RWPE2 (cell line): ENCODE data around the gene MEIOB.
A peak's percentile ranks its signal among the peaks of the same experiment; 100 is the strongest.

Experiments used
- ATAC-seq: fragments of 200-7000 bp; cut with Tn5 transposase; 3 replicates; pipeline ENCODE4 v1.9.1; 2021; ENCODE audit warnings: low read depth
- DNase-seq: peaks from one replicate; pipeline ENCODE4 v3.0.0-alpha.2; 2020; ENCODE audit warnings: low spot score
- H3K27ac ChIP-seq: fragments of 450-650 bp; 2 replicates; pipeline ENCODE4 v1.5.1; 2017; ENCODE audit warnings: mild to moderate bottlenecking; ENCODE audit not compliant: poor library complexity, severe bottlenecking
- H3K27me3 ChIP-seq: fragments of 250-450 bp; sonication (Bioruptor Pico); 2 replicates; pipeline ENCODE4 v1.5.1; 2021; ENCODE audit warnings: mild to moderate bottlenecking, moderate library complexity; ENCODE audit not compliant: insufficient read depth, poor library complexity, severe bottlenecking
- H3K36me3 ChIP-seq: fragments of 250-450 bp; sonication (Bioruptor Pico); 2 replicates; pipeline ENCODE4 v1.5.1; 2020; ENCODE audit warnings: low read depth, mild to moderate bottlenecking, moderate library complexity
- H3K4me1 ChIP-seq: fragments of 250-450 bp; sonication (Bioruptor Pico); 2 replicates; pipeline ENCODE4 v1.5.1; 2021; ENCODE audit warnings: mild to moderate bottlenecking, moderate library complexity; ENCODE audit not compliant: insufficient read depth, poor library complexity, severe bottlenecking
- H3K4me3 ChIP-seq: fragments of 250-450 bp; sonication (Bioruptor Pico); 2 replicates; pipeline ENCODE4 v1.5.1; 2021; ENCODE audit warnings: mild to moderate bottlenecking, moderate library complexity; ENCODE audit not compliant: severe bottlenecking
- H3K9me3 ChIP-seq: fragments of 250-450 bp; sonication (Bioruptor Pico); 2 replicates; pipeline ENCODE4 v1.5.1; 2021; ENCODE audit warnings: mild to moderate bottlenecking, moderate library complexity; ENCODE audit not compliant: severe bottlenecking
- CTCF ChIP-seq: fragments of 450-650 bp; IDR thresholded peaks from one replicate; pipeline ENCODE4 v1.5.1; 2017; ENCODE audit warnings: mild to moderate bottlenecking, moderate library complexity; ENCODE audit not compliant: poor library complexity, severe bottlenecking

MEIOB gene

GRCh38 chr16:1918351-1919326, 46.7 kb upstream of the MEIOB start, which contains the start of gene HS3ST6:
Gene HS3ST6 (minus strand): TSS chr16:1918415. CDS start chr16:1918323, 92 bp downstream.
- H3K27me3 ChIP-seq = peaks cover 37% of the 10 kb centered on the region
- H3K4me3 ChIP-seq = no peak within 1 kb of the TSS
- H3K9me3 ChIP-seq = no peaks in the 10 kb centered on the region

GRCh38 chr16:1917665-1918350, 45.8 kb upstream of the MEIOB start:
- Histone ChIP-seq H3K27ac (no peak overlapping the region), H3K4me1 (peaks cover 8% of the 10 kb centered on the region), H3K36me3 (no peaks in the 10 kb centered on the region), H3K9me3 (no peaks in the 10 kb centered on the region), H3K27me3 (peaks cover 37% of the 10 kb centered on the region), H3K4me3 (no peak overlapping the region)
- TF ChIP-seq CTCF = no peak
- DNase-seq (no peak), ATAC-seq (no peak)

More at GRCh38 chr16:1918351-1919326, 46.7 kb upstream of the MEIOB start, which contains the start of gene HS3ST6:
- H3K27ac ChIP-seq = no peak within 1 kb of the TSS
- no peak for TF ChIP-seq CTCF
- no peaks in the 10 kb centered on the region for H3K36me3 ChIP-seq
- 0 out of 3 replicates have a peak, but pooled peaks have one; percentile 6 for ATAC-seq
- peaks cover 7% of the 10 kb centered on the region for H3K4me1 ChIP-seq
- no peak for DNase-seq

GRCh38 chr16:1917056-1917664, 45.2 kb upstream of the MEIOB start:
- no peak overlapping the region for H3K4me3 ChIP-seq
- no peaks in the 10 kb centered on the region for H3K9me3 ChIP-seq
- DNase-seq (no peak), ATAC-seq (no peak)
- H3K36me3 ChIP-seq = no peaks in the 10 kb centered on the region
- H3K27ac ChIP-seq = no peak overlapping the region
- H3K27me3 ChIP-seq = peaks cover 37% of the 10 kb centered on the region
- peaks cover 8% of the 10 kb centered on the region for H3K4me1 ChIP-seq
- no peak for TF ChIP-seq CTCF

- DNase-seq (no peak), ATAC-seq (no peak)
- Histone ChIP-seq H3K27me3 (peaks cover 37% of the 10 kb centered on the region), H3K9me3 (no peaks in the 10 kb centered on the region), H3K27ac (no peak overlapping the region), H3K4me3 (no peak overlapping the region), H3K36me3 (no peaks in the 10 kb centered on the region), H3K4me1 (peaks cover 8% of the 10 kb centered on the region)
- no peak for TF ChIP-seq CTCF
These were observed 44.7 kb upstream of the MEIOB start for GRCh38 chr16:1916640-1916990.
